WERI-Rb-1 (cell line): Measurements from ENCODE around the gene FAM43A.

Source experiments
- DNase-seq: peaks from one replicate; pipeline ENCODE4 v3.0.0-alpha.2; 2020
- H3K27ac ChIP-seq: fragments of 250-450 bp; sonication (Bioruptor Pico); 2 replicates; pipeline ENCODE4 v1.5.1; 2020; ENCODE audit warnings: mild to moderate bottlenecking, moderate library complexity
- H3K27me3 ChIP-seq: fragments of 250-450 bp; sonication (Bioruptor Pico); 2 replicates; pipeline ENCODE4 v1.5.1; 2021; ENCODE audit warnings: mild to moderate bottlenecking, low read depth, moderate library complexity; ENCODE audit not compliant: insufficient read depth, severe bottlenecking
- H3K36me3 ChIP-seq: fragments of 250-450 bp; sonication (Bioruptor Pico); 2 replicates; pipeline ENCODE4 v1.5.1; 2020; ENCODE audit warnings: mild to moderate bottlenecking, moderate library complexity
- H3K4me3 ChIP-seq: 2 replicates; pipeline ENCODE4 v1.5.1; 2011; ENCODE audit warnings: low read depth, mild to moderate bottlenecking, control low read depth, low read length
- H3K9me3 ChIP-seq: fragments of 250-450 bp; sonication (Bioruptor Pico); 2 replicates; pipeline ENCODE4 v1.5.1; 2021; ENCODE audit warnings: mild to moderate bottlenecking, moderate library complexity; ENCODE audit not compliant: severe bottlenecking
- TF ChIP-seq, protein P1 (sequence below): IDR thresholded peaks from 2 replicates; pipeline ENCODE4 v1.5.1; 2011; ENCODE audit warnings: low read depth, mild to moderate bottlenecking, control low read depth, inconsistent platforms, low read length

The FAM43A gene

GRCh38 chr3:194688946-194689345 is 3.3 kb downstream of the FAM43A start:
- DNase-seq, result no peak
- no peaks in the 10 kb centered on the region for H3K9me3 ChIP-seq
- H3K4me3 ChIP-seq, result no peak overlapping the region
- no peak overlapping the region for H3K27ac ChIP-seq
- TF ChIP-seq, protein P1, sequence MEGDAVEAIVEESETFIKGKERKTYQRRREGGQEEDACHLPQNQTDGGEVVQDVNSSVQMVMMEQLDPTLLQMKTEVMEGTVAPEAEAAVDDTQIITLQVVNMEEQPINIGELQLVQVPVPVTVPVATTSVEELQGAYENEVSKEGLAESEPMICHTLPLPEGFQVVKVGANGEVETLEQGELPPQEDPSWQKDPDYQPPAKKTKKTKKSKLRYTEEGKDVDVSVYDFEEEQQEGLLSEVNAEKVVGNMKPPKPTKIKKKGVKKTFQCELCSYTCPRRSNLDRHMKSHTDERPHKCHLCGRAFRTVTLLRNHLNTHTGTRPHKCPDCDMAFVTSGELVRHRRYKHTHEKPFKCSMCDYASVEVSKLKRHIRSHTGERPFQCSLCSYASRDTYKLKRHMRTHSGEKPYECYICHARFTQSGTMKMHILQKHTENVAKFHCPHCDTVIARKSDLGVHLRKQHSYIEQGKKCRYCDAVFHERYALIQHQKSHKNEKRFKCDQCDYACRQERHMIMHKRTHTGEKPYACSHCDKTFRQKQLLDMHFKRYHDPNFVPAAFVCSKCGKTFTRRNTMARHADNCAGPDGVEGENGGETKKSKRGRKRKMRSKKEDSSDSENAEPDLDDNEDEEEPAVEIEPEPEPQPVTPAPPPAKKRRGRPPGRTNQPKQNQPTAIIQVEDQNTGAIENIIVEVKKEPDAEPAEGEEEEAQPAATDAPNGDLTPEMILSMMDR, result no peak
- H3K27me3 ChIP-seq, result no peaks in the 10 kb centered on the region
- H3K36me3 ChIP-seq, result peaks cover 4% of the 10 kb centered on the region; the same call in 1 of the 2 replicates

DNA sequence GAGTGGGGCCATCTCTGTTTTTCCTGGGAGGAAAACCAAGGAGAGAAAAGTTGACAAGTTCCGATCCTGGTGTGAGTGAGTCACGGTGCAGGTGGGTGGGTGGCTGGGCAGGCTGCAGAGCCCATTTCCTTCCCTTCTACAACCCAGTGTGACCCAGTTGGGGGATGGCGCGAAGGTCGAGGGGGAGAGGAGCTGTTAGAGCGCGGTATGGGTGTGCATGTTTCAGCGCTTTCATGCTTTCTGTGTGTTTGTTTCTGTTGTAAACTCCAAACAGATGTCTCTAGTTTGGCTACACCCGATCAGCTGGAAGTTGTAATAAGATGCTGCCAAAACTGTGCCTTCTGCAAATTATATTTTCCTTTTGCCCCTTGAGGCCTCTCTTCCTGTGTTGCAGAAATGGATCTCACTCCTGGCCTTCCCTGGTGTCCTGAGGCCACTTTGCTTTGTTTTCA is 3.8 kb downstream of the FAM43A start:
- TF ChIP-seq, protein P1, result no peak
- no peak for DNase-seq
- no peak overlapping the region for H3K27ac ChIP-seq
- H3K4me3 ChIP-seq, result no peak overlapping the region
- H3K9me3 ChIP-seq, result no peaks in the 10 kb centered on the region
- H3K27me3 ChIP-seq, result no peaks in the 10 kb centered on the region
- peaks cover 4% of the 10 kb centered on the region; the same call in 1 of the 2 replicates for H3K36me3 ChIP-seq

DNA sequence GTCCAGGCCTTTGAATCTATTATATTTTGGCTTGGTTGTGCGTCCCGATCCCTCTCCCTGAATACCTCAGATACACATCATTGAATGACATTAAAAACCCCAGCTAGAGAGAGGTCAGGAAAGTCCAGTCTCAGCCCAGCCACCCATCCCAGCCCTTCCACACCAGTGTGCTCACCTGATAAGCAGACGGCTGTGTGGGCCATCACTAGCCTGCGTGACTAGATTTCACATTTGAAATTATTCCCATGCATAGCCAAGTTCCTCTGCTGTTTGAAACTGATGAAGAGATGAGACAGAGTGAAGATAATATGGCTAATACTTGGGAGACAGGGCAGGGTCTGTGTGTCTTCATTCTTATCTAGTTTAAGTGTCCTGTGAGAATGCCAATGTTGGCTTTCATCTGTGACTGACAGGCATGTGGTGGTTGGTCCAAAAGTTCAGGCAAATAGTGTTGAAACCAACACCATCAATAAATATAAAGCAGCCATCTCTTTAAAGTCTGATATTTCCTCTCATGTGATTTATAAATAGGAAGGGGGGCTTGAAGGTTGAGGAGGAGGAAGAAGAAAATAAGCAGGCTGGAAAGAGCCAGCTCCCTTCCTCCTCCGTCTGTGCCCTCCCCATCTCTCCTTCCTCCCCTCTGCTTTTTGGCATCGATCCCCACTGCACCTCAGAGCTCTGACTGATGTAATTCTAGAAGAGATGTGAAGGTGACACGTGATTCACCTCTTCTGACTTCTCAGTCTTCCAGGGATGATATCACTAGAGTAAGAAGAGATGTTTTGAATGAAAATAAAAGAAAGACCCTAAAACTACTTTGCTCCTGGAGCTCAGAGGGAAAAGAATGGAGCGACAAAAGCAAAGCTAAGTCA is 5.1 kb downstream of the FAM43A start:
- Histone ChIP-seq H3K36me3 (peaks cover 4% of the 10 kb centered on the region; the same call in 1 of the 2 replicates), H3K27ac (no peak overlapping the region), H3K27me3 (no peaks in the 10 kb centered on the region), H3K4me3 (no peak overlapping the region), H3K9me3 (no peaks in the 10 kb centered on the region)
- DNase-seq, result no peak
- TF ChIP-seq, protein P1, result no peak

- Histone ChIP-seq H3K27me3 (no peaks in the 10 kb centered on the region), H3K4me3 (no peak overlapping the region), H3K36me3 (peaks cover 4% of the 10 kb centered on the region; the same call in 1 of the 2 replicates), H3K27ac (no peak overlapping the region), H3K9me3 (no peaks in the 10 kb centered on the region)
- DNase-seq, result no peak
- TF ChIP-seq, protein P1, result no peak
Measured at GRCh38 chr3:194691481-194692283, 6.0 kb downstream of the FAM43A start.

GRCh38 chr3:194696702-194697101 is 11.0 kb downstream of the FAM43A start:
- no peak overlapping the region for H3K27ac ChIP-seq
- TF ChIP-seq, protein P1, result no peak
- no peak overlapping the region for H3K4me3 ChIP-seq
- H3K27me3 ChIP-seq, result no peaks in the 10 kb centered on the region
- no peaks in the 10 kb centered on the region for H3K9me3 ChIP-seq
- DNase-seq, result no peak
- no peaks in the 10 kb centered on the region for H3K36me3 ChIP-seq
